ENCODE results near the gene SFI1. TPM values are rescaled to one million over a fixed set of nuclear protein-coding genes. Genes with fewer than 3 reads are reported as not detected.

Gene SFI1
- total and polyA plus RNA-seq, 2 of the 8 experiments (the other 6 are each of a cell fraction or from before 2014, with no cell fraction given), result 10.4 to 30.1 TPM

DNA sequence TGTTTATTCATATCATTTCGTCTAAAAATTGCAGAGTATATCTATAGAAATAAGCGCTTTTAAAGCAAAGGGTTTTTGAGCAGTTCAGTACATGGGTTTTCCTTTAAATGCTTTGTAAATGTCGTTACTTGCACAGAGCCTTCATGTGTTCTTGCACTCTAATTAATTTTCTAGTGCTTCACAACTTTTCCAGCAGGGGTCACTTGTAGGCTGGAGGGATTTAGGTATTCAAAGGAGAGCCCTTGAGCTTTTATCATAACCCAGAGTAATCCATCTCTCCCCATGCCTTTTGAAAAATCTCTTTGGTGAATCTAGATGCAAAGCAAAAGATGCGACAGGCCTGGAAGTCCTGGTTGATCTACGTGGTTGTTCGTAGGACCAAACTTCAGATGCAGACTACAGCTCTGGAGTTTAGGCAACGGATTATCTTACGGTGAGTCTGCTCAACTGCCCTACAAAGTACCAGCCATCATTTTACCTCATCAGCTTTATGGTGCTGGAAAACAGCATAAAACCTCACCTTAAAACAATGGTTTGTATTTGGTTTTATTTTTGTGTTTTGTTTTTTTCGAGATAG is 60.4 kb downstream of the SFI1 start:
- H3K36me3 ChIP-seq (ENCODE audit: control insufficient read depth in 2 of 4, insufficient read depth in 4 of 4, low read length in 3 of 4), result no peaks in the 10 kb centered on the region
- no peak overlapping the region; the same call in 1 of the 2 replicates for H2BK20ac ChIP-seq (ENCODE audit: low read length)
- no peak overlapping the region for H3K4ac ChIP-seq (replicated peaks; ENCODE audit: insufficient read length, low read depth, low read length)
- FAIRE-seq (no peak), DNase-seq (ENCODE audit: low read depth in 1 of 2, low spot score in 2 of 2) (no peak)
- H2AK5ac ChIP-seq (ENCODE audit: low read depth, low read length), result no peak overlapping the region
- H3K14ac ChIP-seq (ENCODE audit: insufficient read length), result no peak overlapping the region
- no peak overlapping the region for H3K4me3 ChIP-seq (ENCODE audit: extremely low read depth in 1 of 4, insufficient read depth in 2 of 4, low read depth in 3 of 4, low read length in 4 of 4)
- H3K9me3 ChIP-seq (ENCODE audit: insufficient read depth in 2 of 2, low read depth in 1 of 2, low read length in 1 of 2), result no peaks in the 10 kb centered on the region
- TF ChIP-seq, protein P1, sequence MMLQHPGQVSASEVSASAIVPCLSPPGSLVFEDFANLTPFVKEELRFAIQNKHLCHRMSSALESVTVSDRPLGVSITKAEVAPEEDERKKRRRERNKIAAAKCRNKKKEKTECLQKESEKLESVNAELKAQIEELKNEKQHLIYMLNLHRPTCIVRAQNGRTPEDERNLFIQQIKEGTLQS (IDR thresholded peaks at IDR 0.05; ENCODE audit: insufficient read depth, low read depth, low read length), result no peak
- TF ChIP-seq SIRT6 (IDR thresholded peaks at IDR 0.05; ENCODE audit: low read length) (no peak), RAD21 (IDR thresholded peaks at IDR 0.05 in 1 of 2, conservative IDR thresholded peaks at IDR 0.05 in 1 of 2; ENCODE audit: low read depth in 2 of 2, low read length in 2 of 2) (peak; percentile 42 to 55; a peak in 3 of 4 replicates), SP2 (IDR thresholded peaks at IDR 0.05; ENCODE audit: low read length) (no peak), JUND (IDR thresholded peaks at IDR 0.05; ENCODE audit: low read length) (no peak), RNF2 (IDR thresholded peaks at IDR 0.05; ENCODE audit: borderline replicate concordance, low read depth, low read length, missing control alignments, poor library complexity, severe bottlenecking) (no peak), KDM5A (IDR thresholded peaks at IDR 0.05; ENCODE audit: low read length) (no peak), TAF1 (IDR thresholded peaks at IDR 0.05; ENCODE audit: low read depth, low read length) (no peak), ASH2L (IDR thresholded peaks at IDR 0.05; ENCODE audit: low read length) (no peak)
- TF ChIP-seq, protein P2, sequence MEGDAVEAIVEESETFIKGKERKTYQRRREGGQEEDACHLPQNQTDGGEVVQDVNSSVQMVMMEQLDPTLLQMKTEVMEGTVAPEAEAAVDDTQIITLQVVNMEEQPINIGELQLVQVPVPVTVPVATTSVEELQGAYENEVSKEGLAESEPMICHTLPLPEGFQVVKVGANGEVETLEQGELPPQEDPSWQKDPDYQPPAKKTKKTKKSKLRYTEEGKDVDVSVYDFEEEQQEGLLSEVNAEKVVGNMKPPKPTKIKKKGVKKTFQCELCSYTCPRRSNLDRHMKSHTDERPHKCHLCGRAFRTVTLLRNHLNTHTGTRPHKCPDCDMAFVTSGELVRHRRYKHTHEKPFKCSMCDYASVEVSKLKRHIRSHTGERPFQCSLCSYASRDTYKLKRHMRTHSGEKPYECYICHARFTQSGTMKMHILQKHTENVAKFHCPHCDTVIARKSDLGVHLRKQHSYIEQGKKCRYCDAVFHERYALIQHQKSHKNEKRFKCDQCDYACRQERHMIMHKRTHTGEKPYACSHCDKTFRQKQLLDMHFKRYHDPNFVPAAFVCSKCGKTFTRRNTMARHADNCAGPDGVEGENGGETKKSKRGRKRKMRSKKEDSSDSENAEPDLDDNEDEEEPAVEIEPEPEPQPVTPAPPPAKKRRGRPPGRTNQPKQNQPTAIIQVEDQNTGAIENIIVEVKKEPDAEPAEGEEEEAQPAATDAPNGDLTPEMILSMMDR (IDR thresholded peaks at IDR 0.05; ENCODE audit: control extremely low read depth in 1 of 3, insufficient read depth in 1 of 3, low read depth in 1 of 3, low read length in 3 of 3), result peak in 2 of 3 experiments; percentile 38 to 50; a peak in 2 of 4 replicates
- no peak overlapping the region for H3K9ac ChIP-seq (replicated peaks in 1 of 4; ENCODE audit: extremely low read depth in 1 of 4, low read depth in 3 of 4, low read length in 3 of 4)
- H3K27me3 ChIP-seq (replicated peaks in 1 of 4; ENCODE audit: control insufficient read depth in 3 of 4, extremely low read depth in 1 of 4, insufficient read depth in 3 of 4, low read length in 3 of 4), result no peaks in the 10 kb centered on the region
- no peak overlapping the region for H4K8ac ChIP-seq (ENCODE audit: extremely low read depth, insufficient read depth, low read length)
- H2BK5ac ChIP-seq (ENCODE audit: low read depth, low read length), result no peak overlapping the region
- H4K5ac ChIP-seq (ENCODE audit: insufficient read length, low read depth, low read length), result no peak overlapping the region
- H2AFZ ChIP-seq (ENCODE audit: low read length), result no peak overlapping the region
- no peak overlapping the region for H3K27ac ChIP-seq (ENCODE audit: low read depth, low read length)
- H4K91ac ChIP-seq (replicated peaks; ENCODE audit: insufficient read length, low read length), result no peak overlapping the region
- H3K18ac ChIP-seq (ENCODE audit: extremely low read depth, low read length), result no peak overlapping the region
- no peak overlapping the region for H3K56ac ChIP-seq (replicated peaks; ENCODE audit: insufficient read length, low read depth, low read length)
- no peak overlapping the region for H3K4me2 ChIP-seq (ENCODE audit: insufficient read depth in 1 of 2, low read depth in 2 of 2, low read length in 2 of 2)
- no peak overlapping the region for H2BK15ac ChIP-seq (ENCODE audit: low read length)
- H3K4me1 ChIP-seq (replicated peaks in 1 of 4; ENCODE audit: control insufficient read depth in 3 of 4, insufficient read depth in 4 of 4, low read length in 3 of 4), result no peaks in the 10 kb centered on the region
- 79% methylated on average over 9 of the region's 9 CpGs; no CpG with 5 or more reads in 1 of the 2 experiments for WGBS, 2 experiments (ENCODE audit: extremely low coverage in 1 of 2, insufficient coverage in 1 of 2, insufficient read length in 1 of 2, insufficient replicate concordance in 2 of 2, low coverage in 1 of 2, low lambda C conversion rate in 2 of 2, missing lambda C conversion rate in 1 of 2)
- ChIA-PET CTCF (ENCODE audit: partially characterized antibody) (interaction anchor here (0.8 to 9.5 kb wide), 35 partner anchors 8 to 558 kb away, joined by 3 to 105 read pairs (median 4); no protein-coding TSS in a partner anchor), POLR2A (ENCODE audit: partially characterized antibody) (no interaction called here)
- H2BK12ac ChIP-seq (ENCODE audit: low read depth, low read length), result no peak overlapping the region
- no peaks in the 10 kb centered on the region for H3K23me2 ChIP-seq (ENCODE audit: low read depth, low read length)
- no peaks in the 10 kb centered on the region for H3K79me1 ChIP-seq (ENCODE audit: low read depth, low read length)
- H4K20me1 ChIP-seq (replicated peaks in 1 of 2; ENCODE audit: control insufficient read depth in 1 of 2, insufficient read depth in 2 of 2, low read length in 2 of 2), result no peaks in the 10 kb centered on the region
- no peak overlapping the region for H3K23ac ChIP-seq (ENCODE audit: insufficient read length)
- no peak overlapping the region for H2BK120ac ChIP-seq (replicated peaks; ENCODE audit: low read depth, low read length)
- H3K79me2 ChIP-seq (ENCODE audit: control insufficient read depth in 1 of 2, insufficient read depth in 2 of 2, low read length in 2 of 2), result no peaks in the 10 kb centered on the region
